Rectal smooth muscle tissue (tissue), 1 donor: ENCODE measurements around the gene OR9A4.

ENCODE experiments used
- H3K27ac ChIP-seq: one replicate; pipeline ENCODE4 v1.7.0; 2013; ENCODE audit warnings: low read depth, low read length, inconsistent platforms
- H3K27me3 ChIP-seq: one replicate; pipeline ENCODE4 v1.7.0; 2013; ENCODE audit warnings: low read length; ENCODE audit not compliant: control insufficient read depth, insufficient read depth
- H3K36me3 ChIP-seq: one replicate; pipeline ENCODE4 v1.7.0; 2013; ENCODE audit warnings: low read length; ENCODE audit not compliant: control insufficient read depth, insufficient read depth
- H3K4me1 ChIP-seq: one replicate; pipeline ENCODE4 v1.7.0; 2013; ENCODE audit warnings: low read length; ENCODE audit not compliant: control insufficient read depth, insufficient read depth
- H3K4me3 ChIP-seq: one replicate; pipeline ENCODE4 v1.7.0; 2013; ENCODE audit warnings: low read length
- H3K9ac ChIP-seq: one replicate; pipeline ENCODE4 v1.7.0; 2013; ENCODE audit warnings: low read length

OR9A4 gene

DNA sequence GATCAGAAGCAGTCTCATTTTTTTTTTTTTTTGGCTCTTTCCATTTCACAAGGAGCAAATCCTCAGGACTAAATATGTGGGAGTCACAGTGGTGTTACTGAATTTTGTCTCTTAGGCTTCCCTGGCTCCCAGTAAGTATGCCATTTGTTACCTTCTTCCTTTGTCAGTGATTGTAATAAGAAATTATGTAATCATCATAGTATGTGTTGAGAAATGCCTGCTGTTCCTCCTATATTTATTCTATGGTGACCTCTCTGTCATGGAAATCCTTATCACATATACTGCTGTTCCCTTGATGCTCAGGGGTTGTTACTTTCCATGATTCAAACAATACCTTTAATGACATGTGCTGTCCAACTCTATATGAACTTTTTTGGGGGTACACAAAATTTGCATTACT lies 4.8 kb upstream of the OR9A4 start:
- Histone ChIP-seq H3K36me3 (no peaks in the 10 kb centered on the region), H3K9ac (no peak overlapping the region), H3K27ac (no peak overlapping the region), H3K4me3 (no peak overlapping the region), H3K4me1 (no peaks in the 10 kb centered on the region), H3K27me3 (no peaks in the 10 kb centered on the region)

DNA sequence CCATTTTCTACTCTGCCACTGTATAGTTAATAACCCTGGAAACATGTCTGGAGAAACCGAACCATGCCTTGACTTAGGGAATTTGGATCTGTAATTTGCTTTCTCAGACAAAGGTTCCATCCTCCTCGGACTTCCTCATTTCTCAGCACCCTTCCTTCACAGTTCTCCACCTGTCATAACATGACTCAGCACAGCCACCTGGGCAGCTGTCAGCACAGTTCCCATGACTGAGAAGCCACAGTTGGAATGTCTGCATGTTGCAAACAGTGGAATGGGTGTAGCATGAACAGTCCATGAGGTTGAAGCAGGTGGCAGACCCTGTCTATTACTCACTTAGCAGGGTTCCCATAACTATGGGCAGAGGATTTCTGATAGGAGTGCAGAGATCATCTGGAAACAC lies 634 bp upstream of the OR9A4 start:
- H3K27ac ChIP-seq = no peak overlapping the region
- no peak overlapping the region for H3K9ac ChIP-seq
- H3K4me3 ChIP-seq = no peak overlapping the region
- no peaks in the 10 kb centered on the region for H3K27me3 ChIP-seq
- no peaks in the 10 kb centered on the region for H3K36me3 ChIP-seq
- H3K4me1 ChIP-seq = no peaks in the 10 kb centered on the region

DNA sequence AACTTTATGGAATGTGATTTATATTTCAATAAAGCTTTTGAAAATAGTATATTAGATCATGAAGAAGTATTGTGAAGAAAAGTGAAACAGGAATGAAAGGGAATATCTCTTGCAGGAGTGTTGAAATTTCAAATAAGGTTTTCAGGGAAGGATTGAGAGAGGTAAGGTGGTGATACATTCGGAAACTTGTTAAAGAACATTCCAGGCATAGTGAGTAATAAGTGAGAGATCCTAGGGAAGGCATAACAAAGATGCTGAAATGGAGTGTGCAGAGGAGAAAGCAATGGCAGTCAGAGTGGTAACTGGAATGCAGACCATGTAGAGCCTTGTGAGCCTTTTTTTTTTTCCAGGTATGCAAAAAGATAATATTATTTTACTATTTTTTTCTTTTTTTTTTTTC lies 4.1 kb downstream of the OR9A4 start:
- Histone ChIP-seq H3K9ac (no peak overlapping the region), H3K4me1 (no peaks in the 10 kb centered on the region), H3K27ac (no peak overlapping the region), H3K36me3 (no peaks in the 10 kb centered on the region), H3K27me3 (no peaks in the 10 kb centered on the region), H3K4me3 (no peak overlapping the region)

DNA sequence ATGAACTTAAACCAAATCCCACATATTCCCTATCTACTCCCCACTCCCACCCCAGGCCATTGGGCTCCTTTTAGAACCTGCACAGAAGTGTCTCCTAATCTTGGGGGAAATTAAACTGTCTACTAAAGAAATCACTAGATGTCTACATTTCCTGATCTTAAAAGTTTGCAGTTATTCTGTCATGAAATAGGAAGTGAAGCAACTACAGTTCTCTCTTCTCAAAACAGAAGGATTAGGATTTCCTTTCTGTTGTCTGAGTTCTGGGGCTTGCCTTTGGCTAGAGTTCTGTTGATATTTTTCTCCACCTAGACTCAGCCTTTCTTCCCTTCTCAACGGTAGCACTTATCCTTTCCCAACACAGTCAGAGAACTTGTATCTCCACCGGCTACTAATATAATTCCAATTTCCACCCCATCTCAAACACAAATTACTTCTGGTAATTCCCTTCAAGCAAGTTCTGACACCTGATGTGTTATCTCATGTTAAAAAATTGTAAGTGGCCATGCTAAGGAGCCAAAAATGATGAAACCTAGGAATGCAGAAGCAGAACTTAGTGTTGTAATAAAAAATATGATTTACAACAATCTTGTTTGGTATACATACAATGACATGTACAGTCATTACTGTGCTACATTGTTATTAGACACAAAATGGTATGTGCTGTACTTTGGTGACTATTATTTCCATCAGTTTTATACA lies 12.1 kb downstream of the OR9A4 start:
- no peaks in the 10 kb centered on the region for H3K4me1 ChIP-seq
- H3K27me3 ChIP-seq = no peaks in the 10 kb centered on the region
- no peak overlapping the region for H3K27ac ChIP-seq
- no peak overlapping the region for H3K9ac ChIP-seq
- no peaks in the 10 kb centered on the region for H3K36me3 ChIP-seq
- H3K4me3 ChIP-seq = no peak overlapping the region

DNA sequence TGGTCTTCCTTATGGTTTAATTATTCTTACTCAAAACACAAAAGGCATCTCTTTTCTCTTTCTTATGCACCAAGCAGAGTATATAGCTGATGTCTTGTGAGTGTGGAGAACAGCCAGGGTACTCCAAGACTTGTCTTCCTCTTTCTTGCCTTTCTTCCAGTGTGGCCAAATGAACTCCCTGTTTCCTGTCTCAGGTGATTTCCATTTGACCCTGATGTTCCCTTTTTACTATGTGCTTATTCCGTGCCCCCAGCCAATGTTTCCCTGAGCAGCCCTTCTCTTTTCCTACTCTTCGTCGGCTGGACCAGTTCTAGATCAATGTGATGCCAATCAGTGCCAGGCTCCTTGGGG lies 12.6 kb downstream of the OR9A4 start:
- Histone ChIP-seq H3K27me3 (no peaks in the 10 kb centered on the region), H3K27ac (no peak overlapping the region), H3K9ac (no peak overlapping the region), H3K36me3 (no peaks in the 10 kb centered on the region), H3K4me1 (no peaks in the 10 kb centered on the region), H3K4me3 (no peak overlapping the region)

DNA sequence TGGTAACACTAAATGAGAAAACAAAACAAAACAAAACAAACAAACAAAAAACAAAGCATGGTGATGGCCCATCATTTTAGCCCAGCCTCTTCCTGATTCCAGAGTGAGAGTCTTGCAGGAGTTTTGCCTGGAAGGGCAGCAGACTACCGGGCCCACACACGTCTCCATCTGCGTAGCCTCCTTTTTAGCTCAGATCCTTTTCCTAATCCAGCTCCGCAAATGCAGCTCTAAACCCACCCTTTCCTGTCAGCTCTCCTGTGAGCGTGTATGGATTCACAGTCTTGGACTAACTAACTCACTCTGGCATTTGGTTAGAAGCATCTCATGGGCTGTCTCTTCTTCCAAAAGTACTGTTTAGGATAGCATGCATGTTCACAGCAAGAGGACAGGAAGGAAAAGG lies 14.0 kb downstream of the OR9A4 start:
- H3K27me3 ChIP-seq = no peaks in the 10 kb centered on the region
- H3K4me1 ChIP-seq = no peaks in the 10 kb centered on the region
- H3K9ac ChIP-seq = no peak overlapping the region
- no peak overlapping the region for H3K4me3 ChIP-seq
- no peak overlapping the region for H3K27ac ChIP-seq
- no peaks in the 10 kb centered on the region for H3K36me3 ChIP-seq

DNA sequence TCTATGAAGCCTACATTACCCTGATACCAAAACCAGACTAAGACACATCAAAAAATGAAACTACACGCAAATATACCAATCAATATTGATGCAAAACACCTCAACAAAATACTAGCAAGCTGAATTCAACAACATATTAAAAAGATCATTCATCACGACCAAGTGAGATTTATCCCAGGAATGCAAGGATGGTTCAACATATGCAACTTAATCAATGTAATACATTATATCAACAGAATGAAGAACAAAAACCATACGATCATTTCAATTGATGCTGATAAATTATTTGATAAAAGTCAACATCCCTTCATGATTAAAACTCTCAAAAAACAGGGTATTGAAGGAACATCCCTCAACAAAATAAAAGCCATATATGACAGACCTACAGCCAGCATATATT lies 24.9 kb downstream of the OR9A4 start:
- Histone ChIP-seq H3K9ac (no peak overlapping the region), H3K27ac (no peak overlapping the region), H3K27me3 (no peaks in the 10 kb centered on the region), H3K36me3 (no peaks in the 10 kb centered on the region), H3K4me1 (no peaks in the 10 kb centered on the region), H3K4me3 (no peak overlapping the region)

DNA sequence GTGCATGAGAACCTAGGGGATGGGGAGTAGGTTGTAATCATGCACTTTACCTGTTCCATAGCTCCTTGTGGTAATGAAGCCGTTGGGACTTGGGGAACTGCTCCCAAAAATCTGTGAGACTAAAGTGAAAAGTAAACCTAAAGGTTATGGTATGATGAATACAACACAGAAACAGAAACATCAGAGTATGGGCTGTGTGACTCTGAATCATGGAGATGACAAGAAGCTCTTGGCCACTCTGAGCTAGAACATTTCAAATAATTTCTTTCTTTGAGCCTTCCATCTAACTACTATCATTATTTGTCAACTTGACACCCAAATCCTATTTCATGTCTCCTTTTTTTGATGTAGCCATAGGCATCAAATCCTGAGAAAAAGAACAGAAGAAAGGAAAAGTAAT lies 27.6 kb downstream of the OR9A4 start:
- Histone ChIP-seq H3K4me3 (no peak overlapping the region), H3K9ac (no peak overlapping the region), H3K4me1 (no peaks in the 10 kb centered on the region), H3K27me3 (no peaks in the 10 kb centered on the region), H3K36me3 (no peaks in the 10 kb centered on the region), H3K27ac (no peak overlapping the region)

DNA sequence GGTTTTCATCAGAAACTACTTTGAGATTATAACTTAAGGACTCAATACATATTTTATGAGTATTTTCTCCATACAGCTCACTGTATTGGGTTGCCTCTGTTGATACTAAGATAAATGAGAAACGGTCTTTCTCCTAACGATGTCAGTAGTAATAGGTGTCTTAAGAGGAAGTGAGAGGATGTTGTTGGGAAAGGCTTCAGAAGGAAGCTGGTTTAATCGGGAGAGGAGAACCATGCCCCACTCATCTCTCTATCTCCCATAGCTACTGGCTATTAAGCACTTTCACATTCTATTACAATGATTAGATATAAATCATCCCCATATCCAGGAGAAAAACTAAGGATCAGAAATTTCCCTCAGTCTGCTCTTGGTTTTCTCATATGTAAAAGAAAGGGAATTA lies 28.6 kb downstream of the OR9A4 start:
- Histone ChIP-seq H3K27me3 (no peaks in the 10 kb centered on the region), H3K27ac (no peak overlapping the region), H3K4me1 (no peaks in the 10 kb centered on the region), H3K4me3 (no peak overlapping the region), H3K9ac (no peak overlapping the region), H3K36me3 (no peaks in the 10 kb centered on the region)

DNA sequence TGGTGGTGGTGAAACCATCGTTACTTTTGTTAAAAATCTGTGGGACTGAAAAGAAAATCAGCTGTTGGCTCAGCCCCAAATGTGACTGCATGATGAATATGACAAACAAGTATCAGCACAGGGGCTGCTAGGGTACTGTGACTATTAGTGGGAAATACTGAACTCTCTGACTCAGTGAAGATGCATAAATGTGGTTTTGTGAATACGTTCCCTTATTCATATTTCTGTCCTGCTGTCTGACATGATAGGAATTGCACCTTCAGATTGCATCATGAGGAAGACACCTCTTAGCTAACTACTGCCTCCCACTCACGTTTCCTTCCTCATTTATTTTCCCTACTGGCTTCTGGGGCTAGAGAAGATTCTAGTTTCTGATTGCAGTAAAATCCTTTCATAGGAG lies 29.2 kb downstream of the OR9A4 start:
- H3K27me3 ChIP-seq = no peaks in the 10 kb centered on the region
- no peak overlapping the region for H3K27ac ChIP-seq
- no peaks in the 10 kb centered on the region for H3K4me1 ChIP-seq
- H3K9ac ChIP-seq = no peak overlapping the region
- no peaks in the 10 kb centered on the region for H3K36me3 ChIP-seq
- no peak overlapping the region for H3K4me3 ChIP-seq

DNA sequence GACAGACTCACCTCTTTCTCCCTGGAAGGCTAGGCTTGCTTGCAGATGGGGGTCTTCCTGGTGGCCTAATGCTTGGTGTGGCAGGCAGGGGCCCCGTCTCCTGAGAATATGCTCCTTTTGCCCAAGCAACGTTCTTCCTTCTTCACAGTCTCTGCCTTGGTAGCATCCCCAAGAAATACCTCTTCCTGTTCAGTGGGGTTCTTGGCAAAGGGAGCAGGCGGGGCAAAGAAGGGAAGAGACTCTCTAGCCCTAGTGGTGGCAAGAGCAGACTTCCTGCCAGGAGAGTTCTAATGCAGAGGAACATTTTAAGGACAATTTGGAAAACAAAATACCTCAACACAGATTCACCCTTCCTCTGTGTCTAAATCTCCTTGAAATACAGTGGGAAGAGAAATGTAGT lies 30.6 kb downstream of the OR9A4 start, which contains the start of gene CLEC5A:
Gene CLEC5A, minus strand, starts transcription at position 179 of the 400 bp plus-strand sequence. CDS start 682 bp downstream, outside the sequence.
- Histone ChIP-seq H3K4me1 (no peaks in the 10 kb centered on the region), H3K4me3 (no peak within 1 kb of the TSS), H3K27me3 (no peaks in the 10 kb centered on the region), H3K27ac (no peak within 1 kb of the TSS), H3K36me3 (no peaks in the 10 kb centered on the region), H3K9ac (no peak within 1 kb of the TSS)

DNA sequence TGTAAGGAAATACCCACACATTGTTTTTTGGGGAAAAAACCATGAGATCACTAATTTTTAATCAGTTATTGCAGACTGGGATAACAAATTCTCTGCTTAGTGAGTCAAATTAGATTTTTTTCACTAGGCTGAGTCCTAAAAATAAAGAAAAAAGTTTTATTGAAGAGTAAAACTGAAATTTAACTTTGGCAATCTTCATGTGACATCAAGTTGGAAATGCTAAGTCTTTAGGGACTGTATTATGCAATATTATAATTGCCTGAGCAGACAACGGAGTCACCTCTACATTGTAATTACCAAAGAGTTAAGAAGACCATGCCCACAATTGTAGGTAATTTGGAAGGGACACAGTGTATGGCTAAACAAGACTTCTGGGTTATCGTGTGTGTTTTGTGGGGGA lies 32.8 kb downstream of the OR9A4 start:
- no peaks in the 10 kb centered on the region for H3K4me1 ChIP-seq
- H3K27me3 ChIP-seq = no peaks in the 10 kb centered on the region
- no peaks in the 10 kb centered on the region for H3K36me3 ChIP-seq
- no peak overlapping the region for H3K27ac ChIP-seq
- H3K4me3 ChIP-seq = no peak overlapping the region
- no peak overlapping the region for H3K9ac ChIP-seq

DNA sequence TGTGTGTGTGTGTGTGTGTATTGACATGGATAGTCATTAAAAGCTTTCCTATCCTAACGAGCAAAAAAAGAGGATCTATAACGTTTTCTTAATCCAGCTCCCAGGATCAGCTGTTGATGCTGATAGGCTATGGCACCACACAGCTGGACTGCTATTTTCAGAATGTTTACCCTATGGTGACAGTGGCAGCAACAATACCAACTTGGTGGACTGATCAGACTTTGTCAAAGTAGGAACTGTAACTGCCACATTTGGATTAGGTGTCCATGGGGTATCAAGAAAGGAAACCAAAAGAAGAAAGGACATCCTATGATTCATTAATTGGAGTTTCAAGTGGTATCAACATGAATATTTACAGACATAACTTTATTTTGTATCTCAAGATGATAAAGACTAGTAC lies 33.3 kb downstream of the OR9A4 start:
- no peaks in the 10 kb centered on the region for H3K27me3 ChIP-seq
- H3K9ac ChIP-seq = no peak overlapping the region
- H3K36me3 ChIP-seq = no peaks in the 10 kb centered on the region
- H3K4me3 ChIP-seq = no peak overlapping the region
- H3K4me1 ChIP-seq = no peaks in the 10 kb centered on the region
- no peak overlapping the region for H3K27ac ChIP-seq
